ENCODE data around the gene HOMER1.
A peak's percentile ranks its signal among the peaks of the same experiment; 100 is the strongest.

The HOMER1 gene, protein sequence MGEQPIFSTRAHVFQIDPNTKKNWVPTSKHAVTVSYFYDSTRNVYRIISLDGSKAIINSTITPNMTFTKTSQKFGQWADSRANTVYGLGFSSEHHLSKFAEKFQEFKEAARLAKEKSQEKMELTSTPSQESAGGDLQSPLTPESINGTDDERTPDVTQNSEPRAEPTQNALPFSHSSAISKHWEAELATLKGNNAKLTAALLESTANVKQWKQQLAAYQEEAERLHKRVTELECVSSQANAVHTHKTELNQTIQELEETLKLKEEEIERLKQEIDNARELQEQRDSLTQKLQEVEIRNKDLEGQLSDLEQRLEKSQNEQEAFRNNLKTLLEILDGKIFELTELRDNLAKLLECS

DNA sequence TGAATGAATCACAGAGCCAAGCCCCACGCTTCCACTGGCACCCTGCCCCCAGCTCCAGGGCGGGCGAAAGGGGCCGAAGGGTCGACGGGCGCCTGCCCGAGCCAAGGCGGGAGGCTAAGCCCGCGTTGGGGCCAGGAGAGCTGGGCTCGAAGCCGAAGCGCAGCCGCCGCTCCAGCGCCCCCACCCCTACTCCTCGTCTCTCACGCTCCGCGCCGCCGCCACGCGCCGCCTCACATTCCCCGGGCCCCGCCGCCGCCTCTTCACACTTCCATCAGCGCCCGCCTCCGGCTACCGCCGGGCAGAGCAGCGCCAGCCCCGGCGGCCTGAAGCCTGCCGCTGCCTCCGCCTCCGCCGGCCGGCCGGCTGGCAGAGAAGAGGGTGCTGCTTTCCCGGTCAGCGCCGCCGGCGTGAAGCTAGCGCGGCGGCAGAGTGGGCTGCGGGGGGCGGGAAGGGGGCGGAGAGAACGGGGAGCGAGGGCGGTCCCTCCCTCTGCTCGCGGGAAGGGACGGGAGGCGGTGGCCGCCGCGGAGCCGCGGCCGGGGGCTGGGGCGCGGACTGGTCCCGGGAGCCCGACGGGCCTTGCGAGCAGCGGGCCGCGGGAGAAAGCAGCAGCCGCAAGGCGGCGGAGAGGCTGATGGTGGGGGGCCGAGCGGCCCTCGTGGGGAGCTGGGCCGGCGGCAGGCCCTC lies at the start of gene HOMER1:
TSS of gene HOMER1 (minus strand) at position 431 of the 687 bp plus-strand sequence. CDS start 1,360 bp downstream, outside the sequence.
- Mint-ChIP-seq H3K27ac (peak within 1 kb of the TSS; percentile 99), H3K4me1 (peaks cover 60% of the 10 kb centered on the region), H3K9me3 (no peaks in the 10 kb centered on the region), H3K4me3 (peak within 1 kb of the TSS; percentile 97), H3K27me3 (peaks cover 10% of the 10 kb centered on the region), H3K36me3 (no peaks in the 10 kb centered on the region)

DNA sequence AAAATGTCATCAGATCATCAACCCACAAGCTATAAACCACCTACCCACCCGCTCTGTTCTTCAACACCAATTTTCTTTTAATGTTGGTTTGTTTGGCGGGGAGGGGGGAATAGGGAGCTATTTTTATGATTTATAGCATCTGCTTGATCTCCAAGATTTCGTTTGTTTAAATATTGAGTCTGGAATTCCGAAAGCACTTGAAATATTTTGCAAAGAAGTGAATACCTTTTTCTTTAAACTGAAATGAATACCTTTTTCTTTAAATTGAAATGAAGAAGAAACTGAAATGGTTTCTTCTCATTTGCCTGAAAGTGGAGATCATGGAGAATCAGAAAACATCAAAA lies 49.3 kb upstream of the HOMER1 start:
- peaks cover 5% of the 10 kb centered on the region for H3K9me3 Mint-ChIP-seq
- no peaks in the 10 kb centered on the region for H3K27me3 Mint-ChIP-seq
- no peaks in the 10 kb centered on the region for H3K36me3 Mint-ChIP-seq
- H3K4me3 Mint-ChIP-seq, result no peak overlapping the region
- peaks cover 37% of the 10 kb centered on the region for H3K4me1 Mint-ChIP-seq
- peak overlapping the region; percentile 98 for H3K27ac Mint-ChIP-seq

DNA sequence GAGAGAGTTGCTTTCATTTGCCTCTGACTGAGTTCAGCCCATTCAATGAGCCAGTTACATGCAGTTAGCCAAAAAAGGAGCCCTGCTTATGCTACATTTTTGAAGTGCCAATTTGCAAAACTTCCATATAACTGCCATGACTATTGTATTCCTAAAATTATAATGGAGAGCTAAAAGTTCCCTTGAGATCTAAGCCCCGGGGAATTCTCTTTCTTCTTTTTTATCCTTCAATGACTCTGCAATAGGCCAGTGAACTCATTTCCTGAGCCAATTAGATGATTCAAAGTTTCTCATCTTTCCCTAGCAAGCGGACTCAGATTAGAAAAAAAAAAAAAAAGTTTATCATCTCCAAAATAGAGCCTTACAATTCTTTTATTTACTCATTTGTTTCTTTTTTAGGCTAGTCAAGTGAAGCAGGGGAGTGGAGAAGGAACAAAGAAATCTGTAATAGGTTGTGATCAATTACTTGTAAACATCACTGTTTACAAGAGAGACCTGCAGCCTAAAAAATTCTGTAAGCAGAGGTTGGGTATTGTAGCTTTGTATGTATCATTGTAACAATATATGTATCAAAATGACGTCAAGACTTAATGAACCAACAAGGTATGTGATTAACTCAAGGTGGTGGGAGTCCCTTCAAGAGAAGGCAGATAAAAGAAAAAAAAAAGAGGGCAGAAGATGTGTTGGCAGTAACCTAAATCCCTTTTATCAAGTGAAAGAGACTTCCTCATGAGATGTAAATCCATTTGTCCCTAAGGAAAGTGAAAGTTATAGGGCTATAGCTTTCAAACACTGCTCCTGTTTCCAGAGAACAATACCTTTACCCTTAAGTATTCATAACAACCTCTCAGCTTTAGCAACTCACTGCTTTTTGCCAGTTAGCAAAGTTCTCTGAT lies 48.7 kb upstream of the HOMER1 start:
- peaks cover 37% of the 10 kb centered on the region for H3K4me1 Mint-ChIP-seq
- peak overlapping the region; percentile 98 for H3K27ac Mint-ChIP-seq
- peaks cover 5% of the 10 kb centered on the region for H3K9me3 Mint-ChIP-seq
- H3K4me3 Mint-ChIP-seq, result peak overlapping the region; percentile 27
- H3K36me3 Mint-ChIP-seq, result no peaks in the 10 kb centered on the region
- H3K27me3 Mint-ChIP-seq, result no peaks in the 10 kb centered on the region

DNA sequence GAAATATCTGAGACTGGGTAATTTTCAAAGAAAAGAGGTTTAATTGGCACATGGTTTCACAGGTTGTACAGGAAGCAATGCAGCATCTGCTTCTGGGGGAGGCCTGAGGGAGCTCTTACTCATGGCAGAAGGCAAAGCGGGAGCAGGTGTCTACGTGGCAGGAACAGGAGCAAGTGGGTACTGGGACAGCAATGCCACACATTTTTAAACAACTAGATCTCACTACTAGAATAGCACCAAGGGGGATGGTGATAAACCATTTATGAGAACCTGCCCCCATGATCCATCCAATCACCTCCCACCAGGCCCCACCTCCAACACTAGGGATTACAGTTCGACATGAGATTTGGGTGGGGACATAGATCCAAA lies 47.6 kb upstream of the HOMER1 start:
- H3K27ac Mint-ChIP-seq, result peak overlapping the region; percentile 98
- H3K36me3 Mint-ChIP-seq, result no peaks in the 10 kb centered on the region
- H3K4me3 Mint-ChIP-seq, result peak overlapping the region; percentile 67
- H3K9me3 Mint-ChIP-seq, result peaks cover 5% of the 10 kb centered on the region
- H3K27me3 Mint-ChIP-seq, result no peaks in the 10 kb centered on the region
- H3K4me1 Mint-ChIP-seq, result peaks cover 37% of the 10 kb centered on the region

DNA sequence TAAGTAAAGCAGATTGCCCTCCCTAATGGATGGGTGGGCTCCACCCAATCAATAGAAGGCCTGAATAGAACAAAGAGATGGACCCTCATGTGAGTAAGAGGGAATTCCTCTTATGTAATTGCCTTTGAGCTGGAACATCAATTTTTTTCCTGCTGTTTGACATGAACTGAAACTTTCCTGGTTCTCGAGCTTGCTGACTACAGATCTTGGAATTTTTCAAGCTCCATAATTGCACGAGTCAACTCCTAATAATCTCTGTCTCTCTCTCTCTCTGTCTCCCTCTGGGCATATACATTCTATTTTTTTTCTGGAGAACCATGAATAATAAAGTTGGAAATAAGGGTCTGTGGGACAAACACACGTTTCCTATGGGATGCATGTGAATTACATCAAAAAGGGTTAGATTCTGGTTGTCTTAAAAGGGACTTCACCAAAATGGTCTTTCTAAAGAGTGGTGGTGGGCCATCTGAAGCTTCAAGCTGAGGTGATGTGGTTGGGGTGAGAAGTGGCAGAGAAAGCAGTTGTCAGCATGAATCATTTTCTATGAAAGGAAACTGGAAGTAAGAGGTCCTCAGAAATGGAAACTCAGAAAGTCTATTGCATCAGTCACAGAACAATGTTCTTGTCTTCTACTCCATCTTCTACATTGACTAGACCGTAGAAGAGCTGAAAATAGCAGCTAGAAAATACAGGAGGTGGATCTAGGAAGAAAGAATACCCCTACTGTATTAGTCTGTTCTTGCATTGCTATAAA lies 47.0 kb upstream of the HOMER1 start:
- peak overlapping the region; percentile 98 for H3K27ac Mint-ChIP-seq
- peaks cover 5% of the 10 kb centered on the region for H3K9me3 Mint-ChIP-seq
- no peaks in the 10 kb centered on the region for H3K27me3 Mint-ChIP-seq
- peaks cover 37% of the 10 kb centered on the region for H3K4me1 Mint-ChIP-seq
- no peaks in the 10 kb centered on the region for H3K36me3 Mint-ChIP-seq
- peak overlapping the region; percentile 67 for H3K4me3 Mint-ChIP-seq

DNA sequence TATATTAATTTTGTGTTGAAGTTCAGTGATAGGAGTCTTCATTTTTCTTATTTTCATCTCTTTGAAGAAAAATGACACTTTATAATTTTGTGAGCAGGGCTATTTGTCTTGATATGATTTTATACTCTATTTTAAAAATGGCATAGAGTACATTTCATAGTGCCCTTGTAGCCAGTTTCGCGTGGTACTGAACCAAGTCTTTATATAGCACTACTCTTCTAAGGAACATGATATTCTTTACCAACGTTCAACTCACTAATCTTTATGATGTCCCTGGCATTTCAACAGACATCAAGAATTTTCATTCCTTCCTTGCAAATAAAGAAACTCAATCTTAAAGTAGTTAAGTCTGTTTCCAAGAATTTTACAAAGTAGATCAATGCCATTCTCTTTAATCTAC lies 41.5 kb upstream of the HOMER1 start:
- no peak overlapping the region for H3K4me3 Mint-ChIP-seq
- H3K27ac Mint-ChIP-seq, result no peak overlapping the region
- H3K9me3 Mint-ChIP-seq, result peaks cover 4% of the 10 kb centered on the region
- no peaks in the 10 kb centered on the region for H3K27me3 Mint-ChIP-seq
- H3K36me3 Mint-ChIP-seq, result peaks cover 3% of the 10 kb centered on the region
- peaks cover 22% of the 10 kb centered on the region for H3K4me1 Mint-ChIP-seq

DNA sequence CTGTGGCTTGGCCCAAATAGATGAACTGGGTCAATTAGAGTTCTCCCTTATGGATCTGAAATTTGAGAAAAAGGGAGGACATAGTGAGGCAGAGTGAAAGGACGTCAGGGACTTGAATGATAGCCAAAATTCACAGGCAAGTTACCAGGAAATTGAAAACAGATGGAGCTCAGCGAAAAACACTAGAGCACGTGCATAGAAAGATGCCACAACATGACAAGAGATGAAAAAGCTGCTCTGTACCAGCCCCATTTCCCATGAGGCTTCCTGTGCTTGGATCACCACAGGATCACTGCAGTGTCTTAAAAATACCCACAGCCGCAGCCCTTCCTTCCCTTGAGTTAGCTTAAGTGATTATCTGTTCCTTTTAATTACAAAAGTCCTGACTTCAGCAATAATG lies 39.0 kb upstream of the HOMER1 start:
- H3K4me3 Mint-ChIP-seq, result no peak overlapping the region
- H3K9me3 Mint-ChIP-seq, result peaks cover 4% of the 10 kb centered on the region
- peaks cover 3% of the 10 kb centered on the region for H3K36me3 Mint-ChIP-seq
- no peaks in the 10 kb centered on the region for H3K27me3 Mint-ChIP-seq
- no peak overlapping the region for H3K27ac Mint-ChIP-seq
- peaks cover 19% of the 10 kb centered on the region for H3K4me1 Mint-ChIP-seq

DNA sequence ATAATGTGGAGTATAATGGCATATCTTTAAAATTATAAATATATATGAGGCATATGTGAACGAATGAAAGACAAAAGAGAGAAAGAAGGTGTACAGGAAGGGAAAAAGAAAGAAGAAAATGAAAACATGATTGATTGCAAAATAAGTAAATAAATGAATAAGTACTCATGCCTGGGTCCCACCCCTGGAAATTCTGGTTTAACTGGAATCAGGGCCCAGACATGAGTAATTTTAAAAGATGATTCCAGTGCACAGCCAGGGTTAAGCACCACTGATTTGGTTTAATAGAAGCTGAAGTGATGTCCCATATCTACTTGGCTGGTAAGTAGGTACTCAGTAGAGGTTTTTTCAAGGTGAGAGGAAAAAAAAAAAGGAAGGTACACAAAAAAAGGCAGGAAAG lies 34.0 kb upstream of the HOMER1 start:
- Mint-ChIP-seq H3K4me1 (peaks cover 12% of the 10 kb centered on the region), H3K27ac (no peak overlapping the region), H3K36me3 (peaks cover 3% of the 10 kb centered on the region), H3K27me3 (no peaks in the 10 kb centered on the region), H3K9me3 (peaks cover 4% of the 10 kb centered on the region), H3K4me3 (no peak overlapping the region)

DNA sequence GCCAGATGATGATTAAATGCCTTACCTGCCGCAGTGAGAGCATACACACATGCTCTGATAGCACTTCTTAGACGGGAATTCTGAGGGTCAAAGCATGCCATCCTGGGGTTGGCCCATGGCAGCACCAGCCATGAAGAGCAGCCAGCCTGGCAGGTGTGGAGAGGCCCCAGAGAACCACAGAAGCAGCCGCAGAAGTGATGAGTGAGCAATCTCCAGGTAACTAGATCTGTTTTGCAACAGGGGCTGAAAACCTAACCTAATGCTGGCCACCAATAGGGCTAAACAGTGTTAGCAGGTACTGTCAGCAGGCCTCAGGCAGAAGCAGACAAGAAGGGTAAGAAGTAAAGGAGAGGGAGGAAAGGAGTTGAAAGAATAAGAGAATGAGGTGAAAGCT lies 33.5 kb upstream of the HOMER1 start:
- peaks cover 7% of the 10 kb centered on the region for H3K4me1 Mint-ChIP-seq

DNA sequence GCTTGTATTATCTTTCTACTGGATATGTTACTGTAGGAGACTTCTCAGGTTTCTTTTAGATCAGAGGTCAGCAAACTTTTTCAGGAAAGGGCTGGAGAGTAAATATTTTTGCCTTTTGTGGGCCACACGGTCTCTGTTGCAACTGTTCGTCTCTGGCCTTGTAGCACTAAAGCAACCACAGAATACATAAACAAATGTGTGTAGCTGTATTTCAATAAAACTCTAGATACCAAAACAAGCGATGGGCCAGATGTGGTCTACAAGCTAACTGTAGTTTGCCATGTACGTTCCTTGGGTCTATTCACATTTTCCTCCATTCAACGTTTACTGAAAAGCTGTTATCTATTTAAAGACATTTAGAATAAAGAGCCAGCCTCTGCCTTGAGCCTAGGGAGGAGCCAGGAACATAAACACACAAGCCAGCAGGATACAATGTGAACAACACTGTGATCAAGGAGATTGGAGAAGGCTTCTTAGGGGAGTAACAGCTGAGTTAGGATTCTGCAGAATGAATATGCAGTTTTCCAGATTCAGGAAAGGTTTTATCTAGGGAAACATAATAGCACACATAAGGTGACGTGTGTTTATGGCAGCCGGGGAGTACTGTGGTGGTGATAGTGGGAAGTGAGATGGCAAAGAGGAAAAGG lies 33.0 kb upstream of the HOMER1 start:
- Mint-ChIP-seq H3K27me3 (no peaks in the 10 kb centered on the region), H3K9me3 (peaks cover 3% of the 10 kb centered on the region), H3K4me3 (no peak overlapping the region), H3K4me1 (peaks cover 3% of the 10 kb centered on the region), H3K27ac (no peak overlapping the region), H3K36me3 (peaks cover 2% of the 10 kb centered on the region)

More for the DNA sequence above, 33.5 kb upstream of the HOMER1 start:
- Mint-ChIP-seq H3K27me3 (no peaks in the 10 kb centered on the region), H3K36me3 (peaks cover 3% of the 10 kb centered on the region), H3K9me3 (peaks cover 4% of the 10 kb centered on the region), H3K4me3 (no peak overlapping the region), H3K27ac (no peak overlapping the region)

DNA sequence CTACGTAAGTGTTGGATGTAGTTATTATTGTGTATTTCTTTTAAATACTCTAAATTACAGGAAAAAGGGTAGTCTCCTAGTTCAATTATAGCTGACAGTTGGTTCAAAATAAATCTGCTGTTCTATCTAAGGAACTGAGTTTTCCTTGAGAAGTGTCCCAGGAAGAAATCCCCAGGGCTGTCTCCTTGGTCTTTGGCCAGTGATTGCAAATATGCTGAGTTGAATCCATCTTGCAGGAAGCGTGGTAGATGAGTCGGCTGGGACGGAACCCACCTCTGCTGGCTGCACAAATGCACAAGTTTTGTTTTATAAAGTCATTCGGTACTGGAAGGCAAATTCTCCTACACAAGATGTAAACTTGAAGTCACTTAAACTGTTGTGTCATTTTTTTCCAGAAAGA lies 30.2 kb upstream of the HOMER1 start:
- Mint-ChIP-seq H3K36me3 (no peaks in the 10 kb centered on the region), H3K27me3 (no peaks in the 10 kb centered on the region), H3K9me3 (no peaks in the 10 kb centered on the region), H3K4me3 (no peak overlapping the region), H3K27ac (no peak overlapping the region), H3K4me1 (no peaks in the 10 kb centered on the region)

DNA sequence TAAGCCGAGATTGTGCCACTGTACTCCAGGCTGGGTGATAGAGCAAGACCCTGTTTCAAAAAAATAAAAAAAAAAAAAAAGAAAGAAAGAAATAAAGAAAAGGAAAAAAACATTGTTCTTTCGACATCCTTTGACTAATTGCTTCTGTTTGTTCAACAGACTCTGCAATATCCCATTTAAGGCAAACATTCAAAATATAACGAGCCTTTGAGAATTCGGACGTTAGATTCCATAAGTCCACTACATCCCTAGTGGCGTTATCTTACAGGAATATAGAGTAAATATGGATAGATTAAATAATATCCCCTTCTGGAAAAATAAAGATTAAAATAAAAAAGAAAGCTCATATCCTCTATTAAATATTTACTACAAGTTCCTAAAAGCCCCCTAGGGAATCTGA lies 27.0 kb upstream of the HOMER1 start:
- Mint-ChIP-seq H3K36me3 (no peaks in the 10 kb centered on the region), H3K9me3 (no peaks in the 10 kb centered on the region), H3K27ac (no peak overlapping the region), H3K27me3 (no peaks in the 10 kb centered on the region), H3K4me3 (no peak overlapping the region), H3K4me1 (no peaks in the 10 kb centered on the region)

DNA sequence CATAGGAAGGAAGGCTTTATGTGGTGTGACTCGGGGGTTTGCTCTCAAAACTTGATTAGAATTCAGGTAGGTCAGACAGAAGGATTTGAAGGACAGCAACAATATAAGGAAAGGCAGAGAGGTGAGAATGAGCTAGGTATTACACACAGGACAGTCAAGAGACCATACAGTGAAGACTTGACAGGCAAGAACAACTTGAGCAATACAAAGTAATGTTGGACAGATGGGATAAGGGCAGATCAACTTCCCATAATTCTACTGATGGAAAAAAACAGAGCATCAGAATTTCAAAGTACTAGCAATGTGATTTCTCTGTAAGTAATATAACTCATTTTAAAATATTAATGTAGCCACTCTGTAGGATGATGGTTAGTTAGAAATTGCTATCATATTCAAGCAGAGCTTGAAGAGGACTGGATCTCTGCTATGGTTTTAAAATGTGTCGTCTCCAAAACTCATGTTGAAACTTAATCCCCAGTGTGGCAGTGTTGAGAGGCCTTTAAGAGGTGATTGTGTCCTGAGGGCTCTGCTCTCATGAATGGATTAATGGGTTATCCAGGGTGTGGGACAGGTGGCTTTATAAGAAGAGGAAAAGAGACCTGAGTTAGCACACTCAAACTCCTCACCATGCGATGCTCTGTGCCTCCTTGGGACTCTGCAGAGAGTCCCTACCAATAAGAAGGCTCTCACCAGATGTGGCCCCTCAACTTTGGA lies 22.4 kb upstream of the HOMER1 start:
- no peaks in the 10 kb centered on the region for H3K9me3 Mint-ChIP-seq
- no peak overlapping the region for H3K4me3 Mint-ChIP-seq
- H3K4me1 Mint-ChIP-seq, result no peaks in the 10 kb centered on the region
- no peak overlapping the region for H3K27ac Mint-ChIP-seq
- H3K36me3 Mint-ChIP-seq, result no peaks in the 10 kb centered on the region
- no peaks in the 10 kb centered on the region for H3K27me3 Mint-ChIP-seq

DNA sequence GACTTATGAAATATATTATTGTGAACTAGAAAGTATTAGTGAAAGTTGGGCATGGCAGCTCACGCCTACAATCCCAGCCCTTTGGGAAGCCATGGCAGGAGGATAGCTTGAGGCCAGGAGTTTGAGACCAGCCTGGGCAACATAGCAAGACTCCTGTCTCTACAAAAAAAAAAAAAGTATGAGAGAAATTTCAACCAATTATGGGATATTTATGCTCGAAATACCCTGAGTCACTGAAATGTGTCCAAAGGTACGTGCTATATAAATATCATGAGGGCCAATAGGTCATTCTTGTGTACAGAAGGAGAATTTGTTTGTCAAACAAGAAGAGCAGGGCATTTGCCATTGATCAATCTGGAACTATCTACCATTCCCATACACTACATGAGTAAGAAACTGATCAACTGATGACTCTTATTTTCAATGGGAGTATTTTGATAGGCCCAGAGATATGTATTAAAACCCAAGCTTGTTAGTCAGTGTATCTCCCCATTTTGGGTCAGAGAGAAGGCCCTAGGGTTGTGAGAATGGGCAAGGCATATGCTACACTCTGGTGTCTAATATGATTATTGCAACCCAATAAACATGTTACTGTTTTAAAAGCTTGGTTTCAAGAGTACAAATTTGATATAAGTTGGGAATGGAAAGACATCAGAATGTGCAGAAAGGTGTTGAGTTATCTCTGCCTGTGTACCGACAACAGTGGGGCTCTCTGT lies 21.7 kb upstream of the HOMER1 start:
- Mint-ChIP-seq H3K27ac (no peak overlapping the region), H3K4me1 (no peaks in the 10 kb centered on the region), H3K9me3 (no peaks in the 10 kb centered on the region), H3K36me3 (no peaks in the 10 kb centered on the region), H3K4me3 (no peak overlapping the region), H3K27me3 (no peaks in the 10 kb centered on the region)

Measured in activated naive CD4-positive, alpha-beta T cell treated with anti-CD3 and anti-CD28 coated beads, Interleukin-2, amount 50 U/mL, for 24 hours (primary cell).